Stimulated activated CD4-positive, alpha-beta T cell treated with anti-CD3 and anti-CD28 coated beads, TNF-alpha, amount 100 ng/mL, for 4 hours (primary cell): ENCODE data around the gene ADAMTSL1.
"Not testable (repeated sequence)": the region's sequence is repeated elsewhere in the genome, so short reads cannot be mapped to it uniquely, and the experiment has no call there.

Experiments
- DNase-seq, 3 experiments: peaks; one replicate each; pipeline ENCODE4 v3.0.0-alpha.2; 2020; ENCODE audit warnings: low read depth in 3 of 3

Gene ADAMTSL1

DNA sequence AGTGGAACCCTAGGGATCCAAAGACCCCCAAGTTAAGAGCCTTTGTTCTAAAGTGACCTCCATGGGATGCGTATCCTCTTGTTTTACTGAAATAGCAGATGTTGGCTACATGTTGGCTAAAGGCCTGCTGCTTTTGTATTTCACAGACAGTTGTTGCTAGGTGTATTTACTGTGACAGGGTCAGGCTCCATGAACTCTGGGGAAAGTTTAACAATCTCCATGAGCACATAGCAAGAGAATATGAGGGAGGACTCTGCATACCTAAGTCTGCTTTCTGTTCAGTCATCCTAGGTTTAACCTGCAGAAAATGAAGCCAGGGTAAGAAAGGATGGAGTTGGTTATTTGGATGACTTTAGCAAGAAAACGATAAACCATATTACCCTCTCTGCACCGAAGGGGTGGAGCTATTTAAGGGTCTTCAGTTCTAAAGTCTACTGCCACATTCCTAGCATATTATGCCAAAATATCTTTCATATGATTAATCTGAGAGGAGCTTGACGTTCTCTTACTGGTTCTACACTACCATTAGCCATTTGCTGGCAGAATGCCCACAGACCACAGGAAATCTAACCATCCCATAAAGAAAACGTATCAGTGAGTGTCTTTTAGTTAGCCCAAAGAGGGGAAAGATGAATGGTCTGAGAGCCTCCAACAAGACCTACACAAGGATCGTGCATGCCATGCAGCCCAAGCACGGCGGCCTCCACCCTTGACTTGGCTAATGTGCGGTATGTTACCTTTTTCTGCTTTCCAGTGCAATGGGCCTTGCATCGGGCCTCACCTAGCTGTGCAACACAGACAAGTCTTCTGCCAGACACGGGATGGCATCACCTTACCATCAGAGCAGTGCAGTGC is 431.3 kb downstream of the ADAMTSL1 start:
- no peak for DNase-seq

DNA sequence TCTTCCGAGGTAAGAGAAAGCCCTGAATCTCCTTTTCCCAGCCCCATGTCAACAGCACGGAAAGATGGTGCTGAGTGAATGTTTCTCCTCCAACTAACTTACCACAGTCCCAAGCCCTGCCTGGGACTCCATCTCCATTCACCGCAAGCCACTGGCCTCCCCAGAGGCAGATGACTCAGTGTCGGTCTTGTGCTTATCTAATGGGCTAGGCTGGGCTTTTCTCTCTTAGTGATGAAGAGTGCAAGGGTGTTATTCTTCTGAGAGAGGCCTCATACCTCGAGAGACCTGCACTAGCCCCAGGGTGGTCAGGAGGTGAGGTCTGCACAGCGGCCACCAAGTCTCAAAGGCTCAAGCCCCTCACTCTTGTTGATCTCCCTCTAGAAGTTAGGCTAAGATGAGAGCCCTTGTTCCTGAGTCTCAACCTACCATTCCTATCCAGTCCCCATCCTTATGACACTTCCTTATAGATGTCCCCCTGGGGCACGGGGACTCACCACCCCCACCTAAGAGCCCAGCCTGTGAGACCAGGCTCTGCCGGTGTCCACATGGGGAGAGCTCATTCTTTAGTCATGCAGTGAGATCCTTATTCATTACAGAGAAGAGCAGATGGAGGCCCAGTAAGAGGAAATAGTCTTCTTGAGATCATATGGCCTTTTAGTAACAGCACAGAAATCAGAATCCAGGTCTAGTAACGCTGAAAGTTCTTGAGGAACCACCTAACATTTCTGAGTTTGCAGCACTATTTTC is 432.1 kb downstream of the ADAMTSL1 start:
- no peak for DNase-seq

DNA sequence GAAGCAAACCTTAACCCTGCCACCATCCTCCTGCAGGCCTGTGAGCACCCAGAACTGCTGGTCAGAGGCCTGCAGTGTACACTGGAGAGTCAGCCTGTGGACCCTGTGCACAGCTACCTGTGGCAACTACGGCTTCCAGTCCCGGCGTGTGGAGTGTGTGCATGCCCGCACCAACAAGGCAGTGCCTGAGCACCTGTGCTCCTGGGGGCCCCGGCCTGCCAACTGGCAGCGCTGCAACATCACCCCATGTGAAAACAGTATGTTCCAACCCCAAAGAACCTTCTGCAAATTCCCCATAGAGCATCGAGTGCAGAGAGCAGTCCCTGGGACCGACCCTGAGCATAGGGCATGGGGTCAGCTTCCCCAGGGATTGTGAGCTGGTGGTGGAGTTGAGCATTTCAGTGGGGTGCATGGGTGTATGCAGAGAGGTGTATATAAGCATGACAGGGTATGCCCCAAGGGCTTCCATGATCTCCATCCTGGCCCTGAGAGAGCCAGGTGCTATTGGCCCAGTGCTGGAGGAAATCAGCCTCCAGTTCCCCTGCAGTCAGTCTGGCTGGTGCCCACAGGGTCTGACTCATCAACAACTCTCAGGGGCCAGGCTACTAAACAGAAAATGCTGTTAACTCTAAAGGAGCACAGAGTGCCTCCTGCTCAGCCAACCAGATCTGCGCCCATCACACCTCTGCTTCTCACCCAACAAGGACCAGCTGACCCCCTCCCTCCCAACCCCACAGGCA is 432.9 kb downstream of the ADAMTSL1 start:
- no peak for DNase-seq

DNA sequence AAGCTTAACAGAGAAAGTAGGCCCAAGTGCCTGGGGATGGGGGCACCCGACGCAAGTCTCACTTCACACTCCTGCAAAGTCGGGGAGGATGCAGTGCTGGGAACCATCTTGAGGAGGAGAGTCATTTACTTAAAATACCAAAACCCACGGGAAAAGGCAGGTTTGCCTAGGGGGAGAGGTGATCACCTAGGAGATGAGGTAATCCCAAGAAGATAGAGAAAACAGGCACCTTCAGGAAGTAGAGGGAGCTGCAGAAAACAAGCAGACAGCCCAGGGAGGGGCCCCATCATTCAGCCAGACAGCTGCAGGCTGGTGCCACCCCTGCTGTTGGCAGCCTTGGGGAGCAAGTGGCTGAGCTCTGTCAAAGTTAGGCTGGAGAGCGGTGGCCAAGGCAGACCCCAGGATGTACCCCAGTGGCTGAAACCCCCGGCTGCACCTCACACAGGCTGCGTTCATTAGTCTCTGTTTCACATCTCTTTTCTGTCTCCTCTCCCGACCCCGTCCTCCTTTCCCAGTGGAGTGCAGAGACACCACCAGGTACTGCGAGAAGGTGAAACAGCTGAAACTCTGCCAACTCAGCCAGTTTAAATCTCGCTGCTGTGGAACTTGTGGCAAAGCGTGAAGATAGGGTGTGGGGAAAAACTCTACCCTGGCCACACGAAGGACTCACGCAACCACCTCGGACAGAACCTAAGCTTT is 434.1 kb downstream of the ADAMTSL1 start:
- no peak for DNase-seq

DNA sequence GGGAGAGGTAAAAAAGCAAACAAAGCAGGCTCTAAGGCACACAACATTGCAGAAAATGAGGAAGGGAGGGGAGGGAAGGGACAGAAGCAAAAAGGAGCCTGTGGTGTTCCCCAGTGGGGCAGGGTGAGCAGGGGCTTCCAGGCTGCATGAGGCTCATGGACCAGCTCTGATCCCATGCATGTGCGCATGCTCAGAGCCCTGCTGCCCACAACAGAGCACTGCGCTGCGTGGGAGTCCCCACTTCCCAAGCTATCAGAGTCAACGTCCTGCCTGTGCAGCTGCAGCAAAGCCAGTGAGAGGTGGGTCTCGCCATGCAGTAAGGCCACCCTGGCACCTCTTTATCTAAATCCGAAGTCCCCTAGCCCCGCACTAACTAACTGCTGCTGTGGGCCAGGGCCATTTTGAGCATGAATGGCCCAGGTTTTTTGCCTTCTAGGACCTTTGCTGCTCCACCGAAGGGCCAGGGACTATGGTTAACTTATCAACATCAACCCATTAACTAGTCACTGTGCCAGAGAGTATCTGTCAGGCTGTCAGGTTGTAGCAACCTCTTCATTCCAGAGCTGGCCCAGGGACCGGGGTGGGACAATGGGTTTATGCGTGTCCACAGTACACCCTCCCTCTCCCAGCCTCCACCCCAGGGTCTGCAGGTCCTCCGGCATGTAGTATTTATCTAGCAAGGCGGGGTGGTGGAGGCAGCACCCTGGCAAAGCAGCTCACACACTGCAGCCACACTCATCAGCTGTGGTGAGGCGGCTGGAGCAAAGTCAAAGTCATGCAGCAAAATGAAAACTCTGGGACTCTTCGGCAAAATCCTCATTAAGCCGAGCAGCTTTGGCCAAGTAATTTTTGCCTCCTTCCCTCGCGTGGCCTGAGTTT is 435.4 kb downstream of the ADAMTSL1 start:
- no peak for DNase-seq

DNA sequence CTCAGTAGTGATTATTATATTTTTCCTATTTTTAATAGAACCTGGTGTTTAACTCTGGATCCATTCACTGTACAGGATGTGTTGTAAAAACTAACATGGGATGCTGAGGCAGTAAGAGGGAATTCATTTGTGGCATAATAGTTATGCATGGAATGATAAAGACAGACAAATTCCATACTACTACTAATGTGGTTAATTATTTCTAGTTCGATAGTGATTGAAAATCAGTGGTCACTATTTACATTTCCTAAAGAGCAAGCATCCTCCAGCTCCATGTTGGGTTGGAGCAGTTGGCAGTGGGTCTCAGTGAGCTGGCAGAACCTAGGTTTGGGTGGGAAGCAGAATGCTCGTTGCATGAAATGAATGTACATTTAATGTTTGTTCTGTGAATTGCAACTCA is 436.5 kb downstream of the ADAMTSL1 start:
- no peak for DNase-seq

DNA sequence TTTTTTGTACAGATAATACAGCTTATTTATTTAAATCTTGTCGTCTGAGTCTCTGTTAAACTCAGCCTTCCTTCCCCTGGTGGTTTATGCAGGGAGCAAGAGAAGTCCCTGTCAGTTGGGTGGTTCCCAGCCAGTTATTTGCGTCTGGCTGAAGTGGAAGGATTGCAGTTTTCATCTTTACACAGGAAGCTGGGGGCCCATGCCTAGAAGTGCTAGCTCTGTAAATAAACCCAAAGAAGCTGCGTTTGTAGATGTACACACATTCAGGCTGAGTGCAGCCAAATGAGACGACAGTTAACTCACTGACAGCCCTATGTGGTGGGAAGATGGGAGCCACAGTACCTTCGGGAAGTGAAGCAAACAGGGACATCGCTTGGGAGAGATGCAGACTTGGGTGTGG is 437.0 kb downstream of the ADAMTSL1 start:
- DNase-seq, result no peak

DNA sequence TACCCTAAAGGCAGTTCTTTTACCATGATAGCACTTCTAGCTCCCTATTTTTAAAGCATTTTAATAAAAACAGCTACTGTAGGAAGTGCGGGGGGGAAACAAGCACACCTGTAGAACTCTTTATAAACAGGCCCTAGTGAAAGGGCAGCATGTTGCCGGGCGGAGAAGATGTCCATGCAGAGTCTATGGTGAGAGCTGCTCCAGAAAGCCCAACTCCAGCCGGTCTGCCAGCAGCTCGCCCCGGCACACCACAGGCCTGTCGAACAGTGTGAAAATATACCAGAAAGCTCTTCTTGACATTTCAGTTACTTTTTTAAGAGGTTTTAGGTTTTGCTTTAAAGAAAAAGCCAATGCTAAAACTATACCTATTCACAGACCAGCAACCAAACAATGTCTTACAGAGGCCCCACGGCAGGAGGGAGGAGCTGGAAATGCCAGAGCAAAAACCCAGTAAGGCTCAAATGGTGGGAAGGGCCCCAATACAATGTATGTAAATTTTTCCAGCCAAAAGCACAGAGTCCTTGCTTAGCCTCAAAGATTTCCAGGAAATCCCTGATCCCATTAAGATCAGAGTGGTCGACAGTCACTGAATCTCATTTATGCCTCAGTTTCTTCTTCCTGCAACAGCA is 437.9 kb downstream of the ADAMTSL1 start:
- no peak for DNase-seq

DNA sequence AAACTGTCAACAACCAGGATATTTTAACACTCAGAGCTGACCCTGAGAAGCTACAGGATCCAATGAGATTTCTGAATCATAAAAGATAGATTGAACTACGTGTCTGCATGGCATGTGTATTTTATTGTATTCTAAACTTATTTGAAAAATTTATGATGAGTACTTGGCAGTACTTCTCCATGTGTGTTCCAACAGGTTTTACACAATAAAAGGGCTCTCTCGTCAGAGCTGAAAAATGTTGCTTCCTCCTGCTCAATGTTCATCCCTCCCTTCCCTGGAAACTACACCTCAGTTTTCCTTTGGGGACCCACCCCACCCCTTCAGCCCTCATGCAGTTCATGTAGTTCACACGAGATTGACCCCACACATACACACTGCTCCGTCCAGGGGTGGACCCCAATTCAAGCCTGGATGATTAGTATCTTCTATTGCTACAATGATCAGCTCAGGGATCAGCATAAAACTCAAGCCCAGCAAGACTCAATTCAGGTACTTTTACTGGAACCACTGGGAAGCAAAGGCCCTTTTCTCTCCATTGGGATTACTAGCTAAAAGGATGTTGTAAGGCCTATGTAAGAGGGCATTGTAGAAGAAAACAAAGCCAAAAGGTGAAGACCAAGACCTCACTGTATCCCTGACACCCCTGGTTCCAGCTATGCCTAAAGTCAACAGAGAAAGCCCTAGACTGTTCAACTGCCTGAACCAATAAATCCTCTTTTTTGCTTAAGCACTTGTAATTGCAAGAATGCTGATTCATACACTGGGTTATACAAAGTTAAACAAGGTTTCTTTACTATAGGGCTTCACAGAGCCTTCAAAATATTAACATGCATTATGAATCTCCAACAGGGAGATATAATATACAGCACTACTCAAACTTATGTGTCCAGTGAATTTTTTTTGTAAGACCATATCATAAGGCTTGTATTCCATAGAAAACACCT is 446.5 kb downstream of the ADAMTSL1 start:
- no peak for DNase-seq

DNA sequence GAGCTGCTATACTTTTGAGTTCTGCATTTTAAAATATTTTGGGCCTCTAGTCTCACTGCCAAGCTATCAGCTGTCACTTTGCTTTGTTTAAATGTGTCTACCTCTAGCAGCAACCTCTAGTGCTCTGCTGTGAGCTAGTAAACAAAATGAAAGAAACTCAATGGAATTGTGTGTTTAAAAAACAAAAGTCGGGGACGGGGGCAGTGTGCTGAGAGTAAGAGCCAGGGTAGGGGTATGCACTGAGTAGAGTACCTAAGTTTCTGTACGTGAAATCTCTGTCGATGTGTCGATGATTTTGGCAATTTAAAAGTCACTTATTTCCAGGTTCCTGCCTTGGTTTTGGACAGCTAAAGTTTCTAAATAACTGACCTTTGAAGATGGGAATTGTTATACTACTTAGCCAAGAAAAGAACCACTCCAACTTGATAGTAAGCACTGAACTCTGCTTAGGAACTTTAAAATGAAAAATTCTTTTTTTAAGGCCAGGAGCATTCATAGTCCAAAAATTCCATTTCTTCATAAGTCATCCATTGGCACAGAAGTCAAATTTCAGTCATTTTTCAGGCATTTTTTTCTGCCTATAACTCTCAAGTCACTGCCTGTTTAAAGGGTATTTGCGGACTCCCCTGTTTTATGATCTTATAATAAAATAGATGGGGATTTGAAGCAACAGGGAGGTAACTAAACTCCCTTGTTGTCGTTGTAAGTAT is 447.6 kb downstream of the ADAMTSL1 start:
- no peak for DNase-seq

DNA sequence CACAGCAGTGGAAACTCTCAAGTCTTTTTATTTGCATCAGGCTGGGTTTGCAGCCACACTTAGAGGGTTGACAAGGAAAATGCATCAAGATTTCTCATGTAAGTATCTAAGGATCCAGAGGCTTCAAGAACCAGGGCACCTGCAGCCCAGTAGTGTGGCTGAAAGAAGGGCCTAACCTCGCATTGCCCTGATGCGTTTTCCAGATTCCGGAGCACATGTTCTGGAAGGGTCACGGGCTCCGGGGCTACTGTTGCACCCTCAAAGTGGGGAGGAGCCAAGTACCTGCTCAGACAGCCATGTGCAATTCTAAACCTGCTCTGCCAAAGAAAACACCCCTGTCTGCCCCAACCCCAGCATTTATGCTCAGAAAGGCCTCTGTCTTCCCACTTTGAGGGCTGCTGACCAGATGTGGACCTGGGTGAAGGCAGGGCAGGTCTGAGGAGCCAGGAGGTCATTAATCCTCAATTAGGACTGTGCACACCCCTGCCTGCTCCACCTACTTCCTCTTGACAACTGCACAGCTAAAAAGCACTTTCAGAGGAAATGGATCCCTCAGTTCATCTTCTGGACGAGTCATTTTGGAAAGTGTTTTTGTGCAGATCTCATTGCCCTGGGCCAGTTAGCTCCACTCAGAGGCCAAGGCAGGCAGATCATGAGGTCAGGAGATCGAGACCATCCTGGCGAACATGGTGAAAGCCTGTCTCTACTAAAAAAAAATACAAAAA is 448.4 kb downstream of the ADAMTSL1 start:
- DNase-seq, result no peak

DNA sequence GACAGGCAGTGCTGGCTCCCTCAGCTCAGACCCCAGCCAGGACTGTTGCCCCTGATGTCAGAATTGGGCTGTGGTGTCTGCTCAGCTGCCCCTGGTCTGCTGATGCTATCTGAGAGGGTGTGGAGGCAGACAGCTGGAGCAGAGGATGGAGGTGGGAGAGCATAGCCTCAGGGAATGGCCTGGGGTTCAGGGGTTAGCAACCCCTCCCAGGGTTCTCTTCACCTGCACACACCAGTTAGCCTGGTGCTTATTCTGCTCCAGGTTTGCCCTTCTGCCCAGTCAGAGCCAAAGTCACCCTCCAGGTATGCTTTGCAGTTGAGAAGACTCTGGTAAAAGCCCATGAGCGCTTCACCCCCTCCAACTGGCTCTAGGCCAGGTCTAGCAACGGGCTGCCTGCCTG is 449.2 kb downstream of the ADAMTSL1 start:
- no peak for DNase-seq

DNA sequence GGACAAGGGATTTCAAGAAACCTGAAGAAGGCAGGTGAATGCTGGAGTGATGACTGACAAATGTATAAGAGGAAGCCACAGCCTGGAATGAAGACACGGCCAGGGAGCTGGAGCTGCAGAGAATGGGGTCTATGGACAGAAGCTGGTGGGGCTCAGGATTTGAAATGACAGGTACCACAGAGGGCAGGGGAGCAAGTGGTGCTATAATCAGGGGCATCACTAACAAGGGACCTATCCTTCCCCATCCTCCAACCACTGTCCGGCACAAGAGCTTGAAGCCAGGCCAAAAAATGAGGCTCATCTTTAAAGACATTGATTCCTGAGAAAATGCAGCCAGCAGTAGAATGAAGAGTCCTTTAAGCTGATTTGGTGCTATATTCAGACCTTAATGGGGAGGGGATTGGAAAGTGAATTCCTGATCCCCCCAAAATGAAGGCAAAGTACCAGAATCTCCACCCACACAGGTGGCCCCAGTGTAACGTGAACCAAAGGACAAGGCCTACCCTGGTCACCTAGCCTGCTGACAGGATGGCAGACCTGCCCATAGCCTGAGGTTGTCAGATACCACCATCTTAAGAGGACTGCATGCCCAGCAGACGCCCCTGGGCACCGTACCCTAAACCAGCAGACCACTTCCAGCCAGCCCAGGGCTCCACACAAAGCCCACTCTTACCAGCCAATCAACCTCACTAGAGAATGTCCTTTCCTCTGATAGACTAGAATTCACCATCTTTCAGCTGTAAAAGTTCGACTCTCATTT is 449.9 kb downstream of the ADAMTSL1 start:
- no peak for DNase-seq

DNA sequence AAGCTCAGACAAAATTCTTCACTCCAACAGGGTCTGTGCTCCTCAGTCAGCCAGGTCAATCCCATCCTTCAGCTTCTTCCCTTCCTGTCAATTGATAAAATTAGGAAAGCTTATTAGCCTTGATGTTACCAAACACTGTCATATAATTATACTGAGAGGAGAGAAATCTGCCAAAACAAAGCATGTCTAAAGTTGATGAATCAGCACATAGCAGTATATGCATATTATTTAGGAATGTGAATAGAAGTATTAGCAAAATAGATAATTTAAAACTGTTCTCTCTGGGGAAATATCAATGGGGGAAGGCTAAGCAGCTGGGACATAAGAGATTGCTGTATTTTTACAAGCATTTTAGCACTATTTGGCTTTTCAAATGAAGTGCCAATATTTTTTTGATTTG is 451.9 kb downstream of the ADAMTSL1 start:
- DNase-seq, result no peak

DNA sequence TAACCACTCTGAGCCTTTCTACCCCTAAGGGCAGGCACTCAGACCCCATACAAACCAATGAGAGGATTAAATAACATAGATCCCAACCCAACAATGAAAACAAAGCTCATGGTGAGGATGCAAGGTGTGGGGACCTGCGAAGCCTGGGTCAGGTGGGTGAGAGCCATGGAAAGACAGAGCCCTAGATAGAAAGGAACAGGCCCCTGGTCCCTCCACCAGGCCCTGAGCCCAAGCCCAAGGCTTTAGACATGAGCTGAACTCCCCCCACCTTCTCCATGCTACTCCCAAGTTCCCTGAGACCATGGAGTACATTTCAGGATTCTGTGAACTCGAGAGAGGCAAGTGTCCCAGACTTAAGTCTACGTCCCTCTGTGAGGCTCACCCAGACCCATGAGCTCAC is 452.6 kb downstream of the ADAMTSL1 start:
- no peak for DNase-seq

DNA sequence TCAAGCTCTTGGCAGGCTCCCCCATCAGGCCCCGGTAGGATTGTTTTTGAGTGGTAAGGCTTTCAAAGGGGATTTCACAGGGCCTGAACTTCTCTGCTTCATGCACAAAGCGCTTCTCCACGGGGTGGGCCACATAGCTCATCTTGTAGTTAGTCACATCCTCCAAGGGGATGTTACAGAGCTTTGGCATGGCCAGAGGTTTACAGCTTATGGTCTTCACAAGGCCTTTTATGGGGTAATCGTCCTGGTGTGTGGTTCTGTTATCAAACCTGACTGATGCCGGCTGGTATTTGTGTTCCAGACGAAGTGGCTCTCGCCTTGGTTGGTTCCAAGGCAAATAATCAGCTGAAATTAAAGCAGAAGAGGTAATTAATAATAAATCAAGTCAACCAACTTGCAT is 454.8 kb downstream of the ADAMTSL1 start:
- DNase-seq, result no peak

DNA sequence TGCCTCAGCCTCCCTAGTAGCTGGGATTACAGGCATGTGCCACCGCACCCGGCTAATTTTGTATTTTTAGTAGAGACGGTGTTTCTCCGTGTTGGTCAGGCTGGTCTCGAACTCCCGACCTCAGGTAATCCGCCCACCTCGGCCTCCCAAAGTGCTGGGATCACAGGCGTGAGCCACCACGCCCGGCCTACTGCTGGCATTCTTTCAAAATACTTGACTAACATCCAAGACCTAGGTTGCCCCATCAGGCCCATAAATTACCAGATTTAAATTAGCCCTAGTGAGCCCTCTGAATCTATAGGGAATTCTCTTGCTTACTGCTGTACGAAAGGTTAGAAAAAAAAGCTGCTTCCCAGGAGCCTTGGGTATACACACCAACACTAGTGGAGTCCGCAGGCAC is 456.7 kb downstream of the ADAMTSL1 start:
- DNase-seq, result not testable (repeated sequence)
